Body of pancreas (tissue), 4 donors: ENCODE results near the gene LIN37. TPM values are rescaled to one million over a fixed set of nuclear protein-coding genes. Genes with fewer than 3 reads are reported as not detected.

Experiments used
- ATAC-seq: fragments of 150-250 bp; one replicate; pipeline ENCODE4 v1.9.1; 2016
- DNase-seq, 4 donors: peaks; one replicate each; pipeline ENCODE4 v3.0.0-alpha.2; 2019
- H3K27ac ChIP-seq, 4 donors: fragments of 200-600 bp; sonication (generic); 1 replicate in 3 of 4; 2 replicates in 1 of 4; pipeline versions ENCODE4 v1.5.1 to v1.6.1; 2016 to 2019; ENCODE audit warnings: mild to moderate bottlenecking in 1 of 4, mixed read lengths in 1 of 4, moderate library complexity in 1 of 4
- H3K27me3 ChIP-seq, 2 donors: fragments of 200-600 bp; sonication (generic); one replicate each; pipeline ENCODE4 v1.6.0; 2016; ENCODE audit warnings: mild to moderate bottlenecking in 1 of 2
- H3K36me3 ChIP-seq, 2 donors: fragments of 200-600 bp; sonication (generic); replicated peaks in 1 of 2; 2 replicates each; pipeline ENCODE4 v1.5.1; 2016; ENCODE audit warnings: low read depth in 2 of 2; ENCODE audit not compliant: insufficient read depth in 1 of 2
- H3K4me1 ChIP-seq: fragments of 200-600 bp; sonication (generic); one replicate; pipeline ENCODE4 v1.6.0; 2016
- H3K4me3 ChIP-seq, 2 donors: fragments of 200-600 bp; sonication (generic); 1 replicate in 1 of 2; 2 replicates in 1 of 2; pipeline ENCODE4 v1.5.1; 2016 to 2019
- H3K9me3 ChIP-seq, 3 donors: fragments of 200-600 bp; sonication (generic); 1 replicate in 2 of 3; 2 replicates in 1 of 3; pipeline ENCODE4 v1.5.1; 2016
- CTCF ChIP-seq, 7 experiments: fragments of 450-650 bp in 4 of 7; fragments of 200-600 bp in 3 of 7; sonication (generic) in 3 of 7; IDR thresholded peaks; one replicate each; pipeline ENCODE4 v1.5.1; 2016 to 2019; ENCODE audit warnings: antibody characterized with exemption in 7 of 7
- POLR2A ChIP-seq, 3 donors: fragments of 450-650 bp; IDR thresholded peaks; one replicate each; pipeline ENCODE4 v1.6.1; 2016; ENCODE audit warnings: antibody characterized with exemption in 3 of 3, mild to moderate bottlenecking in 2 of 3
- WGBS, 2 donors: methylation state at CpG; one replicate each; pipeline ENCODE4 v1.1.5; 2017; 5-methylcytosine and 5-hydroxymethylcytosine counted together
- intact Hi-C: fragments of 100-400 bp; cut with DNase I; formaldehyde crosslinking; loops from one replicate; pipeline ENCODE4 v1.15.1; 2023
- total RNA-seq, 2 donors: library from RNA; depleted of rRNA; stranded (reverse); fragments of >200 nt; gene quantifications; one replicate each; pipeline ENCODE4 v1.1.0, GENCODE V29; 2016

LIN37 gene
- total RNA-seq, 2 donors from 2014 or later = 6.7 to 7.6 TPM

- Histone ChIP-seq H3K27ac (no peak overlapping the region), H3K4me1 (no peaks in the 10 kb centered on the region), H3K36me3 (peaks cover 29 to 72% of the 10 kb centered on the region in 2 donors), H3K27me3 (no peaks in the 10 kb centered on the region), H3K4me3 (no peak overlapping the region), H3K9me3 (no peaks in the 10 kb centered on the region)
- no peak for TF ChIP-seq CTCF (IDR thresholded peaks at IDR 0.05)
- no peak for TF ChIP-seq POLR2A (IDR thresholded peaks at IDR 0.05)
- WGBS, 2 donors = 91 to 93% methylated on average over 19 of the region's 19 CpGs
- DNase-seq = no peak
- intact Hi-C loops = no loop called here
- ATAC-seq = no peak
These were observed 20.2 kb upstream of the LIN37 start for GRCh38 chr19:35727956-35728706.

GRCh38 chr19:35729021-35729420, 19.4 kb upstream of the LIN37 start:
- Histone ChIP-seq H3K27ac (no peak overlapping the region), H3K27me3 (no peaks in the 10 kb centered on the region), H3K4me3 (no peak overlapping the region), H3K9me3 (no peaks in the 10 kb centered on the region), H3K36me3 (peaks cover 24 to 64% of the 10 kb centered on the region in 2 donors), H3K4me1 (no peaks in the 10 kb centered on the region)
- TF ChIP-seq POLR2A (IDR thresholded peaks at IDR 0.05) (no peak), CTCF (IDR thresholded peaks at IDR 0.05) (no peak)
- DNase-seq (no peak), ATAC-seq (no peak)
- 87 to 91% methylated on average over 16 to 18 of the region's 18 CpGs for WGBS, 2 donors
- intact Hi-C loops = no loop called here

- ATAC-seq = no peak
- WGBS, 2 donors = 64 to 94% methylated on average over 2 to 11 of the region's 11 CpGs
These were observed 18.6 kb upstream of the LIN37 start for GRCh38 chr19:35729763-35730162.

GRCh38 chr19:35730326-35730725, 18.1 kb upstream of the LIN37 start:
- WGBS, 2 donors = 93 to 94% methylated on average over 14 to 18 of the region's 18 CpGs
- Histone ChIP-seq H3K36me3 (peaks cover 13 to 58% of the 10 kb centered on the region in 2 donors), H3K9me3 (no peaks in the 10 kb centered on the region), H3K4me1 (no peaks in the 10 kb centered on the region), H3K4me3 (no peak overlapping the region), H3K27me3 (no peaks in the 10 kb centered on the region), H3K27ac (no peak overlapping the region)
- no peak for DNase-seq
- intact Hi-C loops = no loop called here
- no peak for TF ChIP-seq POLR2A (IDR thresholded peaks at IDR 0.05)
- TF ChIP-seq CTCF (IDR thresholded peaks at IDR 0.05) = no peak
- ATAC-seq = no peak

More at GRCh38 chr19:35729763-35730162, 18.6 kb upstream of the LIN37 start:
- no peaks in the 10 kb centered on the region for H3K27me3 ChIP-seq
- no peak for DNase-seq
- no peaks in the 10 kb centered on the region for H3K9me3 ChIP-seq
- no peak overlapping the region for H3K27ac ChIP-seq
- no peaks in the 10 kb centered on the region for H3K4me1 ChIP-seq
- TF ChIP-seq POLR2A (IDR thresholded peaks at IDR 0.05) (no peak), CTCF (IDR thresholded peaks at IDR 0.05) (no peak)
- no peak overlapping the region for H3K4me3 ChIP-seq
- intact Hi-C loops = no loop called here
- peaks cover 17 to 64% of the 10 kb centered on the region in 2 donors for H3K36me3 ChIP-seq

GRCh38 chr19:35731353-35731752, 17.0 kb upstream of the LIN37 start:
- H3K27me3 ChIP-seq = no peaks in the 10 kb centered on the region
- H3K4me1 ChIP-seq = no peaks in the 10 kb centered on the region
- H3K27ac ChIP-seq = no peak overlapping the region
- intact Hi-C loops = no loop called here
- H3K4me3 ChIP-seq = no peak overlapping the region
- H3K36me3 ChIP-seq = peaks cover 5 to 50% of the 10 kb centered on the region in 2 donors
- ATAC-seq = no peak
- no peaks in the 10 kb centered on the region for H3K9me3 ChIP-seq
- WGBS, 2 donors = 93% methylated on average over 9 of the region's 9 CpGs
- DNase-seq = no peak
- TF ChIP-seq POLR2A (IDR thresholded peaks at IDR 0.05) (no peak), CTCF (IDR thresholded peaks at IDR 0.05) (no peak)
